GM23338 (cell line): Measurements from ENCODE around the gene KIAA0753. TPM values are rescaled to one million over a fixed set of nuclear protein-coding genes. Genes with fewer than 3 reads are reported as not detected.

Source experiments
- ATAC-seq: fragments of 200-7000 bp; cut with Tn5 transposase; 3 replicates; pipeline ENCODE4 v1.9.1; 2020
- DNase-seq: peaks from one replicate; pipeline ENCODE4 v3.0.0-alpha.2; 2015; ENCODE audit warnings: low spot score
- H2AFZ ChIP-seq: fragments of 200-600 bp; sonication (generic); 2 replicates; pipeline ENCODE4 v1.8.0; 2016; ENCODE audit warnings: antibody characterized with exemption, mild to moderate bottlenecking, moderate library complexity
- H3F3A ChIP-seq: fragments of 200-600 bp; sonication (generic); replicated peaks from 2 replicates; pipeline ENCODE4 v1.8.0; 2017; ENCODE audit warnings: antibody characterized with exemption, mixed run types, low read depth
- H3K27ac ChIP-seq: fragments of 200-600 bp; sonication (generic); 2 replicates; pipeline ENCODE4 v1.6.1; 2016; ENCODE audit warnings: low read depth
- H3K27me3 ChIP-seq: fragments of 200-600 bp; sonication (generic); 2 replicates; pipeline ENCODE4 v1.8.0; 2016; ENCODE audit warnings: mild to moderate bottlenecking, mixed run types, moderate library complexity; ENCODE audit not compliant: insufficient read depth
- H3K36me3 ChIP-seq: fragments of 200-600 bp; sonication (generic); 2 replicates; pipeline ENCODE4 v1.8.0; 2016; ENCODE audit warnings: mild to moderate bottlenecking; ENCODE audit not compliant: insufficient read depth
- H3K4me1 ChIP-seq: fragments of 200-600 bp; sonication (generic); 2 replicates; pipeline ENCODE4 v1.8.0; 2016; ENCODE audit warnings: mild to moderate bottlenecking, moderate library complexity; ENCODE audit not compliant: insufficient read depth
- H3K4me2 ChIP-seq: fragments of 200-600 bp; sonication (generic); 2 replicates; pipeline ENCODE4 v1.7.1; 2017; ENCODE audit warnings: mixed run types
- H3K4me3 ChIP-seq: fragments of 200-600 bp; sonication (generic); 2 replicates; pipeline ENCODE4 v1.6.1; 2016; ENCODE audit warnings: mixed run types
- H3K79me2 ChIP-seq: fragments of 200-600 bp; sonication (generic); replicated peaks from 2 replicates; pipeline ENCODE4 v1.8.0; 2017; ENCODE audit warnings: mild to moderate bottlenecking; ENCODE audit not compliant: insufficient read depth
- H3K9me2 ChIP-seq: fragments of 200-600 bp; sonication (generic); 2 replicates; pipeline ENCODE4 v1.8.0; 2017; ENCODE audit not compliant: insufficient read depth
- H4K20me1 ChIP-seq: fragments of 200-600 bp; sonication (generic); replicated peaks from 2 replicates; pipeline ENCODE4 v1.8.0; 2017; ENCODE audit warnings: mild to moderate bottlenecking; ENCODE audit not compliant: insufficient read depth
- H3K27ac Mint-ChIP-seq: 2 replicates; pipeline ENCODE4 v1.8.0; 2020; ENCODE audit warnings: inconsistent platforms, mild to moderate bottlenecking, moderate library complexity, mixed read lengths
- H3K27me3 Mint-ChIP-seq: 3 replicates; pipeline ENCODE4 v1.8.0; 2022; ENCODE audit warnings: low read depth, mild to moderate bottlenecking, moderate library complexity, mixed read lengths, inconsistent platforms; ENCODE audit not compliant: insufficient read depth, poor library complexity
- H3K36me3 Mint-ChIP-seq: 3 replicates; pipeline ENCODE4 v1.8.0; 2021; ENCODE audit warnings: low read depth, mild to moderate bottlenecking, inconsistent platforms, moderate library complexity, mixed read lengths
- H3K4me1 Mint-ChIP-seq: 3 replicates; pipeline ENCODE4 v1.8.0; 2020; ENCODE audit warnings: mild to moderate bottlenecking, inconsistent platforms, mixed read lengths
- H3K4me3 Mint-ChIP-seq: 3 replicates; pipeline ENCODE4 v1.8.0; 2021; ENCODE audit warnings: moderate library complexity, mild to moderate bottlenecking, inconsistent platforms, mixed read lengths
- H3K9me3 Mint-ChIP-seq: 3 replicates; pipeline ENCODE4 v1.8.0; 2020; ENCODE audit warnings: moderate library complexity, mild to moderate bottlenecking, inconsistent platforms, mixed read lengths
- CREB1 ChIP-seq: fragments of 250-450 bp; sonication (Bioruptor Pico); IDR thresholded peaks from 2 replicates; pipeline ENCODE4 v1.5.0; 2020; ENCODE audit warnings: low read depth, mild to moderate bottlenecking, moderate library complexity
- EZH2 ChIP-seq: fragments of 200-600 bp; sonication (generic); IDR thresholded peaks from one replicate; pipeline ENCODE4 v1.8.0; 2017; ENCODE audit warnings: antibody characterized with exemption, mild to moderate bottlenecking, low read depth; ENCODE audit not compliant: unreplicated experiment
- JUNB ChIP-seq: IDR thresholded peaks from one replicate; pipeline ENCODE4 v1.6.1; 2016; ENCODE audit warnings: antibody characterized with exemption; ENCODE audit not compliant: unreplicated experiment
- NANOG ChIP-seq: IDR thresholded peaks from 2 replicates; pipeline ENCODE4 v1.6.1; 2016; ENCODE audit warnings: antibody characterized with exemption, borderline replicate concordance
- POLR2AphosphoS5 ChIP-seq: IDR thresholded peaks from 2 replicates; pipeline ENCODE4 v1.6.1; 2016; ENCODE audit warnings: antibody characterized with exemption, low read depth
- STAT1 ChIP-seq: IDR thresholded peaks from one replicate; pipeline ENCODE4 v1.6.1; 2016; ENCODE audit warnings: antibody characterized with exemption; ENCODE audit not compliant: unreplicated experiment
- ZNF114 ChIP-seq: fragments of 250-450 bp; sonication (Bioruptor Pico); IDR thresholded peaks from 2 replicates; pipeline ENCODE4 v1.5.0; 2020; ENCODE audit warnings: mild to moderate bottlenecking, moderate library complexity
- polyA plus RNA-seq: library from polyadenylated mRNA; unstranded; fragments of >200 nt; fragmentation: Nextera tagmentation; extraction: Ambion mirVana; gene quantifications from 2 replicates; pipeline ENCODE4 v1.2.1, GENCODE V29; 2016
- total RNA-seq: library from RNA; depleted of rRNA; stranded (reverse); fragments of >200 nt; shearing (Covaris generic); gene quantifications from 2 replicates; pipeline ENCODE4 v1.2.3, GENCODE V29; 2014
- TF ChIP-seq, protein P1 (sequence below): fragments of 250-450 bp; sonication (Bioruptor Pico); IDR thresholded peaks from 2 replicates; pipeline ENCODE4 v1.5.0; 2020; ENCODE audit warnings: mild to moderate bottlenecking, moderate library complexity
- TF ChIP-seq, protein P2 (sequence below), 2 experiments: fragments of 200-600 bp in 1 of 2; sonication (generic) in 1 of 2; conservative IDR thresholded peaks; 2 replicates each; pipeline versions ENCODE4 v1.5.1 to v1.6.1; 2016 to 2017; ENCODE audit warnings: antibody characterized with exemption in 2 of 2, low read depth in 2 of 2, mild to moderate bottlenecking in 2 of 2, moderate library complexity in 1 of 2
- TF ChIP-seq, protein P3 (sequence below): IDR thresholded peaks from one replicate; pipeline ENCODE4 v1.6.1; 2018; ENCODE audit warnings: antibody characterized with exemption; ENCODE audit not compliant: unreplicated experiment

The KIAA0753 gene
- total and polyA plus RNA-seq, 2 experiments from 2014 or later, result 6.0 to 27.8 TPM

DNA sequence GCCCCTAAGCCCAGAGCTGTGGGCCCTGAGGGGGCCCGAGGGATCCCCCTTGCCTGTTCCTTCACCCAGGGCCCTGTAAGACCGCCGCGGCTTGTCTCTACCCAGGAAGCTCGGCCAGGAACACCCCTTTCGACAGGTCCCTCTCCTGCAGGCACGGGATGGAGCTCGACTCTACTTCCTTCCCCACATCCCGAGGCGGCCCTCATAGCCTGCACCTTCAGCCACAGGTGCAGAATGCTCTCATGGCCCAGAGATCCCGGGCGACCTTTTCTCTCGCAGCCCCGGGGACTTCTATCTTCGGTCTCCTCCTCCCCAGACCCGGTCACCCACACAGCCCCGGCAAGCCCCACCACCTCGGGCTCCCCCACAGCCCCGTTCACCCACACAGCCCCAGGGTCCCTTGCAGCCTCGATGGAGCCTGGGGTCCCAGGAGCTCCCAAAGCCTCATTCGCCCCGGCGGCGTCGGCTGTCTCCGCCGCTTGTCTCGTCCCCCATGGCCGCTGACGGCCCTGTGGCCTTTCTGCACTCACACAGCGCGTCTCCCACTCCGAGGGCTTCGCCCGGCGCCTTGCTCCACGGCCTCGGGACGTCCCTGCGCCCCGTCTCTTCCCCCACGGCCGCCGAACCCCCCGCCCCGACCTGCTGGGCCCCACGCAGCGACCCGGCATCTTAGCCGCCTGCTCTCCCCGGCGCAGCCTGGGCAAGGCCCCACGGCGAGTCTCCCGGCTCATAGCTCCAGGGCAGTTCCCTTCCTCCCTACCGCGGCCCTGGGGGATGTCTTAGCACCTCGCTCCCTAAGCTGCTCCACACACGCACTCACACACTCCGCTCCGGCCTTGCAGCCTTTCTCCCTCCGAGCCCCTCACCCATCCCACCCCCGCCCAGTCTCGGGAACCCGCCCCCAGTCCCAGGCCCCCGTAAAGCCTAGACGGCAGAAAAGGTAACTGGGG, 650 bp downstream of the KIAA0753 start:
- Histone ChIP-seq H3K4me2 (peak overlapping the region; percentile 98), H3K79me2 (peaks cover 33% of the 10 kb centered on the region), H3F3A (peaks cover 12% of the 10 kb centered on the region; the same call in 1 of the 2 replicates), H2AFZ (peak overlapping the region; percentile 100; the same call in 1 of the 2 replicates), H3K36me3 (peaks cover 15% of the 10 kb centered on the region; the same call in 1 of the 2 replicates), H3K4me1 (peaks cover 12% of the 10 kb centered on the region), H4K20me1 (peaks cover 10% of the 10 kb centered on the region; the same call in 1 of the 2 replicates), H3K27ac (peak overlapping the region; percentile 94; the same call in 1 of the 2 replicates), H3K27me3 (no peaks in the 10 kb centered on the region), H3K9me2 (no peaks in the 10 kb centered on the region), H3K4me3 (peak overlapping the region; percentile 90)
- H3K4me3 Mint-ChIP-seq, result peak overlapping the region; percentile 91
- TF ChIP-seq CREB1 (CRISPR knock-in tag) (no peak), NANOG (no peak), ZNF114 (CRISPR knock-in tag) (no peak), JUNB (no peak), POLR2AphosphoS5 (no peak), STAT1 (no peak), EZH2 (no peak)
- TF ChIP-seq, protein P1, sequence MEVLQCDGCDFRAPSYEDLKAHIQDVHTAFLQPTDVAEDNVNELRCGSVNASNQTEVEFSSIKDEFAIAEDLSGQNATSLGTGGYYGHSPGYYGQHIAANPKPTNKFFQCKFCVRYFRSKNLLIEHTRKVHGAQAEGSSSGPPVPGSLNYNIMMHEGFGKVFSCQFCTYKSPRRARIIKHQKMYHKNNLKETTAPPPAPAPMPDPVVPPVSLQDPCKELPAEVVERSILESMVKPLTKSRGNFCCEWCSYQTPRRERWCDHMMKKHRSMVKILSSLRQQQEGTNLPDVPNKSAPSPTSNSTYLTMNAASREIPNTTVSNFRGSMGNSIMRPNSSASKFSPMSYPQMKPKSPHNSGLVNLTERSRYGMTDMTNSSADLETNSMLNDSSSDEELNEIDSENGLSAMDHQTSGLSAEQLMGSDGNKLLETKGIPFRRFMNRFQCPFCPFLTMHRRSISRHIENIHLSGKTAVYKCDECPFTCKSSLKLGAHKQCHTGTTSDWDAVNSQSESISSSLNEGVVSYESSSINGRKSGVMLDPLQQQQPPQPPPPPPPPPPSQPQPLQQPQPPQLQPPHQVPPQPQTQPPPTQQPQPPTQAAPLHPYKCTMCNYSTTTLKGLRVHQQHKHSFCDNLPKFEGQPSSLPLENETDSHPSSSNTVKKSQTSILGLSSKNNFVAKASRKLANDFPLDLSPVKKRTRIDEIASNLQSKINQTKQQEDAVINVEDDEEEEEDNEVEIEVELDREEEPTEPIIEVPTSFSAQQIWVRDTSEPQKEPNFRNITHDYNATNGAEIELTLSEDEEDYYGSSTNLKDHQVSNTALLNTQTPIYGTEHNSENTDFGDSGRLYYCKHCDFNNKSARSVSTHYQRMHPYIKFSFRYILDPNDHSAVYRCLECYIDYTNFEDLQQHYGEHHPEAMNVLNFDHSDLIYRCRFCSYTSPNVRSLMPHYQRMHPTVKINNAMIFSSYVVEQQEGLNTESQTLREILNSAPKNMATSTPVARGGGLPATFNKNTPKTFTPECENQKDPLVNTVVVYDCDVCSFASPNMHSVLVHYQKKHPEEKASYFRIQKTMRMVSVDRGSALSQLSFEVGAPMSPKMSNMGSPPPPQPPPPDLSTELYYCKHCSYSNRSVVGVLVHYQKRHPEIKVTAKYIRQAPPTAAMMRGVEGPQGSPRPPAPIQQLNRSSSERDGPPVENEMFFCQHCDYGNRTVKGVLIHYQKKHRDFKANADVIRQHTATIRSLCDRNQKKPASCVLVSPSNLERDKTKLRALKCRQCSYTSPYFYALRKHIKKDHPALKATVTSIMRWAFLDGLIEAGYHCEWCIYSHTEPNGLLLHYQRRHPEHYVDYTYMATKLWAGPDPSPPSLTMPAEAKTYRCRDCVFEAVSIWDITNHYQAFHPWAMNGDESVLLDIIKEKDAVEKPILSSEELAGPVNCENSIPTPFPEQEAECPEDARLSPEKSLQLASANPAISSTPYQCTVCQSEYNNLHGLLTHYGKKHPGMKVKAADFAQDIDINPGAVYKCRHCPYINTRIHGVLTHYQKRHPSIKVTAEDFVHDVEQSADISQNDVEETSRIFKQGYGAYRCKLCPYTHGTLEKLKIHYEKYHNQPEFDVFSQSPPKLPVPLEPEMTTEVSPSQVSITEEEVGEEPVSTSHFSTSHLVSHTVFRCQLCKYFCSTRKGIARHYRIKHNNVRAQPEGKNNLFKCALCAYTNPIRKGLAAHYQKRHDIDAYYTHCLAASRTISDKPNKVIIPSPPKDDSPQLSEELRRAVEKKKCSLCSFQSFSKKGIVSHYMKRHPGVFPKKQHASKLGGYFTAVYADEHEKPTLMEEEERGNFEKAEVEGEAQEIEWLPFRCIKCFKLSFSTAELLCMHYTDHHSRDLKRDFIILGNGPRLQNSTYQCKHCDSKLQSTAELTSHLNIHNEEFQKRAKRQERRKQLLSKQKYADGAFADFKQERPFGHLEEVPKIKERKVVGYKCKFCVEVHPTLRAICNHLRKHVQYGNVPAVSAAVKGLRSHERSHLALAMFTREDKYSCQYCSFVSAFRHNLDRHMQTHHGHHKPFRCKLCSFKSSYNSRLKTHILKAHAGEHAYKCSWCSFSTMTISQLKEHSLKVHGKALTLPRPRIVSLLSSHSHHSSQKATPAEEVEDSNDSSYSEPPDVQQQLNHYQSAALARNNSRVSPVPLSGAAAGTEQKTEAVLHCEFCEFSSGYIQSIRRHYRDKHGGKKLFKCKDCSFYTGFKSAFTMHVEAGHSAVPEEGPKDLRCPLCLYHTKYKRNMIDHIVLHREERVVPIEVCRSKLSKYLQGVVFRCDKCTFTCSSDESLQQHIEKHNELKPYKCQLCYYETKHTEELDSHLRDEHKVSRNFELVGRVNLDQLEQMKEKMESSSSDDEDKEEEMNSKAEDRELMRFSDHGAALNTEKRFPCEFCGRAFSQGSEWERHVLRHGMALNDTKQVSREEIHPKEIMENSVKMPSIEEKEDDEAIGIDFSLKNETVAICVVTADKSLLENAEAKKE (CRISPR knock-in tag), result no peak
- TF ChIP-seq, protein P2, sequence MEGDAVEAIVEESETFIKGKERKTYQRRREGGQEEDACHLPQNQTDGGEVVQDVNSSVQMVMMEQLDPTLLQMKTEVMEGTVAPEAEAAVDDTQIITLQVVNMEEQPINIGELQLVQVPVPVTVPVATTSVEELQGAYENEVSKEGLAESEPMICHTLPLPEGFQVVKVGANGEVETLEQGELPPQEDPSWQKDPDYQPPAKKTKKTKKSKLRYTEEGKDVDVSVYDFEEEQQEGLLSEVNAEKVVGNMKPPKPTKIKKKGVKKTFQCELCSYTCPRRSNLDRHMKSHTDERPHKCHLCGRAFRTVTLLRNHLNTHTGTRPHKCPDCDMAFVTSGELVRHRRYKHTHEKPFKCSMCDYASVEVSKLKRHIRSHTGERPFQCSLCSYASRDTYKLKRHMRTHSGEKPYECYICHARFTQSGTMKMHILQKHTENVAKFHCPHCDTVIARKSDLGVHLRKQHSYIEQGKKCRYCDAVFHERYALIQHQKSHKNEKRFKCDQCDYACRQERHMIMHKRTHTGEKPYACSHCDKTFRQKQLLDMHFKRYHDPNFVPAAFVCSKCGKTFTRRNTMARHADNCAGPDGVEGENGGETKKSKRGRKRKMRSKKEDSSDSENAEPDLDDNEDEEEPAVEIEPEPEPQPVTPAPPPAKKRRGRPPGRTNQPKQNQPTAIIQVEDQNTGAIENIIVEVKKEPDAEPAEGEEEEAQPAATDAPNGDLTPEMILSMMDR (conservative IDR thresholded peaks at IDR 0.05; ENCODE audit: low read depth in 2 of 2), result no peak
- TF ChIP-seq, protein P3, sequence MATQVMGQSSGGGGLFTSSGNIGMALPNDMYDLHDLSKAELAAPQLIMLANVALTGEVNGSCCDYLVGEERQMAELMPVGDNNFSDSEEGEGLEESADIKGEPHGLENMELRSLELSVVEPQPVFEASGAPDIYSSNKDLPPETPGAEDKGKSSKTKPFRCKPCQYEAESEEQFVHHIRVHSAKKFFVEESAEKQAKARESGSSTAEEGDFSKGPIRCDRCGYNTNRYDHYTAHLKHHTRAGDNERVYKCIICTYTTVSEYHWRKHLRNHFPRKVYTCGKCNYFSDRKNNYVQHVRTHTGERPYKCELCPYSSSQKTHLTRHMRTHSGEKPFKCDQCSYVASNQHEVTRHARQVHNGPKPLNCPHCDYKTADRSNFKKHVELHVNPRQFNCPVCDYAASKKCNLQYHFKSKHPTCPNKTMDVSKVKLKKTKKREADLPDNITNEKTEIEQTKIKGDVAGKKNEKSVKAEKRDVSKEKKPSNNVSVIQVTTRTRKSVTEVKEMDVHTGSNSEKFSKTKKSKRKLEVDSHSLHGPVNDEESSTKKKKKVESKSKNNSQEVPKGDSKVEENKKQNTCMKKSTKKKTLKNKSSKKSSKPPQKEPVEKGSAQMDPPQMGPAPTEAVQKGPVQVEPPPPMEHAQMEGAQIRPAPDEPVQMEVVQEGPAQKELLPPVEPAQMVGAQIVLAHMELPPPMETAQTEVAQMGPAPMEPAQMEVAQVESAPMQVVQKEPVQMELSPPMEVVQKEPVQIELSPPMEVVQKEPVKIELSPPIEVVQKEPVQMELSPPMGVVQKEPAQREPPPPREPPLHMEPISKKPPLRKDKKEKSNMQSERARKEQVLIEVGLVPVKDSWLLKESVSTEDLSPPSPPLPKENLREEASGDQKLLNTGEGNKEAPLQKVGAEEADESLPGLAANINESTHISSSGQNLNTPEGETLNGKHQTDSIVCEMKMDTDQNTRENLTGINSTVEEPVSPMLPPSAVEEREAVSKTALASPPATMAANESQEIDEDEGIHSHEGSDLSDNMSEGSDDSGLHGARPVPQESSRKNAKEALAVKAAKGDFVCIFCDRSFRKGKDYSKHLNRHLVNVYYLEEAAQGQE, result no peak
- H3K36me3 Mint-ChIP-seq, result peaks cover 28% of the 10 kb centered on the region
- no peaks in the 10 kb centered on the region; the same call in 2 of the 3 replicates for H3K9me3 Mint-ChIP-seq
- H3K27me3 Mint-ChIP-seq, result peaks cover 19% of the 10 kb centered on the region
- peak; percentile 48 for ATAC-seq
- H3K4me1 Mint-ChIP-seq, result peaks cover 18% of the 10 kb centered on the region
- peak; percentile 57 for DNase-seq
- peak overlapping the region; percentile 100; the same call in 1 of the 2 replicates for H3K27ac Mint-ChIP-seq
